ENCODE measurements around the gene LRP5. TPM values are rescaled to one million over a fixed set of nuclear protein-coding genes. Genes with fewer than 3 reads are reported as not detected.

The LRP5 gene
- total RNA-seq, 1 experiment from 2014 or later = 55.2 TPM

GRCh38 chr11:68440224-68440623 is 127.8 kb downstream of the LRP5 start:
- H3K4me3 ChIP-seq (replicated peaks in 1 of 2; ENCODE audit: low read depth in 1 of 2, low read length in 2 of 2) = no peak overlapping the region
- ATAC-seq (no peak), DNase-seq (ENCODE audit: low read depth, low spot score) (no peak)
- H2AFZ ChIP-seq (ENCODE audit: low read depth, low read length, poor library complexity, severe bottlenecking) = no peak overlapping the region
- H3K9me2 ChIP-seq (ENCODE audit: insufficient read depth) = no peaks in the 10 kb centered on the region
- no peaks in the 10 kb centered on the region for H3K79me2 ChIP-seq (ENCODE audit: insufficient read depth, low read length)
- H3K4me1 ChIP-seq (ENCODE audit: control insufficient read depth in 1 of 2, insufficient read depth in 2 of 2, low read length in 2 of 2) = peaks cover 0 to 15% of the 10 kb centered on the region in 2 experiments; a peak in 2 of 4 replicates
- CTCF ChIA-PET = no interaction called here
- H3K27me3 ChIP-seq (ENCODE audit: insufficient read depth, low read length) = no peaks in the 10 kb centered on the region
- POLR2A ChIA-PET = no interaction called here
- RAD21 ChIA-PET (ENCODE audit: low non-redundant PET in 1 of 2, low total read pairs in 2 of 2, uncharacterized antibody in 2 of 2, unreplicated experiment in 2 of 2) = no interaction called here
- no peaks in the 10 kb centered on the region for H3K9me3 ChIP-seq (ENCODE audit: control insufficient read depth in 1 of 2, insufficient read depth in 1 of 2, low read depth in 1 of 2, low read length in 2 of 2)
- H3K4me2 ChIP-seq (ENCODE audit: low read length) = no peak overlapping the region
- intact Hi-C loops (cut with micrococcal nuclease) = no loop called here
- peaks cover 1 to 3% of the 10 kb centered on the region in 2 experiments; a peak in 2 of 4 replicates for H3K36me3 ChIP-seq (ENCODE audit: control insufficient read depth in 1 of 2, insufficient read depth in 2 of 2, low read length in 2 of 2)
- H3K27ac ChIP-seq (ENCODE audit: low read depth, low read length) = no peak overlapping the region
- TF ChIP-seq POLR2AphosphoS5 (IDR thresholded peaks at IDR 0.05; ENCODE audit: low read depth, low read length) (no peak), JUND (IDR thresholded peaks at IDR 0.05) (no peak), SIN3A (IDR thresholded peaks at IDR 0.05; ENCODE audit: low read depth) (no peak), ZFX (IDR thresholded peaks at IDR 0.05) (no peak), SP1 (IDR thresholded peaks at IDR 0.05; ENCODE audit: low read depth) (no peak), TCF7L2 (IDR thresholded peaks at IDR 0.05; ENCODE audit: borderline replicate concordance, extremely low read depth, insufficient read depth, insufficient read length) (no peak), SRF (IDR thresholded peaks at IDR 0.05; ENCODE audit: low read depth) (no peak), FOSL1 (IDR thresholded peaks at IDR 0.05; ENCODE audit: low read depth) (no peak), ELF1 (IDR thresholded peaks at IDR 0.05; ENCODE audit: borderline replicate concordance, low read depth) (no peak), CEBPB (IDR thresholded peaks at IDR 0.05; ENCODE audit: low read depth) (no peak), RAD21 (IDR thresholded peaks at IDR 0.05; ENCODE audit: low read depth) (no peak), YY1 (IDR thresholded peaks at IDR 0.05; ENCODE audit: extremely low read depth, insufficient replicate concordance, low read depth, low read length) (no peak), EZH2phosphoT487 (IDR thresholded peaks at IDR 0.05; ENCODE audit: borderline replicate concordance) (no peak), EGR1 (IDR thresholded peaks at IDR 0.05; ENCODE audit: low read depth) (no peak), CBX3 (IDR thresholded peaks at IDR 0.05; ENCODE audit: low read depth) (no peak)
- TF ChIP-seq, protein P1, sequence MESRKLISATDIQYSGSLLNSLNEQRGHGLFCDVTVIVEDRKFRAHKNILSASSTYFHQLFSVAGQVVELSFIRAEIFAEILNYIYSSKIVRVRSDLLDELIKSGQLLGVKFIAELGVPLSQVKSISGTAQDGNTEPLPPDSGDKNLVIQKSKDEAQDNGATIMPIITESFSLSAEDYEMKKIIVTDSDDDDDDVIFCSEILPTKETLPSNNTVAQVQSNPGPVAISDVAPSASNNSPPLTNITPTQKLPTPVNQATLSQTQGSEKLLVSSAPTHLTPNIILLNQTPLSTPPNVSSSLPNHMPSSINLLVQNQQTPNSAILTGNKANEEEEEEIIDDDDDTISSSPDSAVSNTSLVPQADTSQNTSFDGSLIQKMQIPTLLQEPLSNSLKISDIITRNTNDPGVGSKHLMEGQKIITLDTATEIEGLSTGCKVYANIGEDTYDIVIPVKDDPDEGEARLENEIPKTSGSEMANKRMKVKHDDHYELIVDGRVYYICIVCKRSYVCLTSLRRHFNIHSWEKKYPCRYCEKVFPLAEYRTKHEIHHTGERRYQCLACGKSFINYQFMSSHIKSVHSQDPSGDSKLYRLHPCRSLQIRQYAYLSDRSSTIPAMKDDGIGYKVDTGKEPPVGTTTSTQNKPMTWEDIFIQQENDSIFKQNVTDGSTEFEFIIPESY (IDR thresholded peaks at IDR 0.05; ENCODE audit: extremely low read depth, insufficient replicate concordance, low read length) = no peak
- TF ChIP-seq, protein P2, sequence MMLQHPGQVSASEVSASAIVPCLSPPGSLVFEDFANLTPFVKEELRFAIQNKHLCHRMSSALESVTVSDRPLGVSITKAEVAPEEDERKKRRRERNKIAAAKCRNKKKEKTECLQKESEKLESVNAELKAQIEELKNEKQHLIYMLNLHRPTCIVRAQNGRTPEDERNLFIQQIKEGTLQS (IDR thresholded peaks at IDR 0.05) = no peak
- TF ChIP-seq, protein P3, sequence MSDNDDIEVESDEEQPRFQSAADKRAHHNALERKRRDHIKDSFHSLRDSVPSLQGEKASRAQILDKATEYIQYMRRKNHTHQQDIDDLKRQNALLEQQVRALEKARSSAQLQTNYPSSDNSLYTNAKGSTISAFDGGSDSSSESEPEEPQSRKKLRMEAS (IDR thresholded peaks at IDR 0.05) = no peak
- no TSS peak for BruUV-seq (replicated peaks)
- no peak overlapping the region for H3K9ac ChIP-seq (ENCODE audit: low read length)
- no peaks in the 10 kb centered on the region for H4K20me1 ChIP-seq (ENCODE audit: insufficient read depth)

Data from HCT116 (cell line).